A549 (cell line): ENCODE measurements around the gene LRIT2.
"Not testable (repeated sequence)": the region's sequence is repeated elsewhere in the genome, so short reads cannot be mapped to it uniquely, and the experiment has no call there.

ENCODE experiments used
- BCL3 ChIP-seq: fragments of >200 bp; sonication (Bioruptor Twin); formaldehyde crosslinking; IDR thresholded peaks from 3 replicates; pipeline ENCODE4 v1.6.1; 2016
- CHD2 ChIP-seq: fragments of 150-350 bp; IDR thresholded peaks from 2 replicates; pipeline ENCODE4 v1.6.1; 2014; ENCODE audit warnings: low read length; ENCODE audit not compliant: partially characterized antibody
- EHMT2 ChIP-seq: fragments of 200-600 bp; sonication (generic); IDR thresholded peaks from 2 replicates; pipeline ENCODE4 v1.6.1; 2016; ENCODE audit warnings: antibody characterized with exemption, low read depth, mild to moderate bottlenecking, moderate library complexity
- ELK1 ChIP-seq: fragments of 150-350 bp; IDR thresholded peaks from 2 replicates; pipeline ENCODE4 v1.6.1; 2014; ENCODE audit warnings: low read depth, mild to moderate bottlenecking, low read length
- ESRRA ChIP-seq: fragments of 150-350 bp; IDR thresholded peaks from 2 replicates; pipeline ENCODE4 v1.6.1; 2014; ENCODE audit warnings: mild to moderate bottlenecking, low read length, borderline replicate concordance
- HDAC2 ChIP-seq: fragments of 200-600 bp; sonication (generic); IDR thresholded peaks from 2 replicates; pipeline ENCODE4 v1.6.1; 2016
- MAX ChIP-seq: IDR thresholded peaks from 2 replicates; pipeline ENCODE4 v1.6.1; 2012
- POLR2A ChIP-seq: IDR thresholded peaks from 2 replicates; pipeline ENCODE4 v1.6.1; 2012; ENCODE audit warnings: mild to moderate bottlenecking, low read length
- ZFP36 ChIP-seq: fragments of 450-650 bp; IDR thresholded peaks from 2 replicates; pipeline ENCODE4 v1.6.1; 2014; ENCODE audit warnings: borderline replicate concordance; ENCODE audit not compliant: partially characterized antibody

- not testable (repeated sequence) for TF ChIP-seq BCL3, ELK1, ZFP36, MAX, EHMT2, HDAC2, ESRRA, POLR2A, CHD2
Measured at GRCh38 chr10:84171700-84172466, 53.5 kb downstream of the LRIT2 start.
